ENCODE results near the gene SERPINA3. TPM values are rescaled to one million over a fixed set of nuclear protein-coding genes. Genes with fewer than 3 reads are reported as not detected.

Gene SERPINA3
- total and polyA plus RNA-seq, 11 donors: 2.7 to 205 (median 23.6) TPM

GRCh38 chr14:94568186-94568585, 44.0 kb upstream of the SERPINA3 start:
- TF ChIP-seq CTCF (IDR thresholded peaks at IDR 0.05) (no peak), POLR2A (IDR thresholded peaks at IDR 0.05) (no peak)
- intact Hi-C loops (cut with DNase I): no loop called here
- ATAC-seq: no peak
- H3K36me3 ChIP-seq: no peaks in the 10 kb centered on the region
- peaks cover 0 to 10% (median 0%) of the 10 kb centered on the region in 9 donors for H3K27me3 ChIP-seq
- H3K27ac ChIP-seq: no peak overlapping the region
- no peak overlapping the region for H3K4me3 ChIP-seq
- DNase-seq: no peak
- peaks cover 0 to 9% (median 0%) of the 10 kb centered on the region in 12 donors for H3K4me1 ChIP-seq
- WGBS, 4 donors: 78 to 85% (median 83%) methylated on average over 9 of the region's 9 CpGs
- no peaks in the 10 kb centered on the region for H3K9me3 ChIP-seq

GRCh38 chr14:94569381-94570001, 42.7 kb upstream of the SERPINA3 start:
- intact Hi-C loops (cut with DNase I): no loop called here
- peaks cover 0 to 10% (median 0%) of the 10 kb centered on the region in 9 donors for H3K27me3 ChIP-seq
- TF ChIP-seq POLR2A (IDR thresholded peaks at IDR 0.05) (no peak), CTCF (IDR thresholded peaks at IDR 0.05) (no peak)
- H3K9me3 ChIP-seq: no peaks in the 10 kb centered on the region
- DNase-seq (no peak), ATAC-seq (no peak)
- no peak overlapping the region for H3K27ac ChIP-seq
- WGBS, 4 donors: 81 to 90% (median 86%) methylated on average over 16 to 20 of the region's 20 CpGs
- H3K36me3 ChIP-seq: no peaks in the 10 kb centered on the region
- H3K4me1 ChIP-seq: peaks cover 0 to 9% (median 0%) of the 10 kb centered on the region in 12 donors
- H3K4me3 ChIP-seq: no peak overlapping the region

- H3K4me1 ChIP-seq: peaks cover 0 to 9% (median 0%) of the 10 kb centered on the region in 12 donors
- H3K27me3 ChIP-seq: peaks cover 0 to 10% (median 0%) of the 10 kb centered on the region in 9 donors
- no peaks in the 10 kb centered on the region for H3K9me3 ChIP-seq
- no peak overlapping the region for H3K27ac ChIP-seq
- WGBS, 4 donors: 82 to 87% (median 83%) methylated on average over 3 to 6 of the region's 6 CpGs; no CpG with 5 or more reads in 1 of the 4 donors
- intact Hi-C loops (cut with DNase I): no loop called here
- DNase-seq (no peak), ATAC-seq (no peak)
- no peaks in the 10 kb centered on the region for H3K36me3 ChIP-seq
- TF ChIP-seq POLR2A (IDR thresholded peaks at IDR 0.05) (no peak), CTCF (IDR thresholded peaks at IDR 0.05) (no peak)
- no peak overlapping the region for H3K4me3 ChIP-seq
Measured at GRCh38 chr14:94570002-94570400, 42.2 kb upstream of the SERPINA3 start.

- Histone ChIP-seq H3K9me3 (no peaks in the 10 kb centered on the region), H3K27me3 (peaks cover 0 to 10% (median 0%) of the 10 kb centered on the region in 9 donors), H3K4me1 (peaks cover 0 to 9% (median 0%) of the 10 kb centered on the region in 12 donors), H3K4me3 (no peak overlapping the region), H3K36me3 (no peaks in the 10 kb centered on the region), H3K27ac (no peak overlapping the region)
- WGBS, 4 donors: 58 to 74% (median 70%) methylated on average over 9 of the region's 9 CpGs
- no peak for DNase-seq
- ATAC-seq: no peak
- TF ChIP-seq CTCF (IDR thresholded peaks at IDR 0.05) (no peak), POLR2A (IDR thresholded peaks at IDR 0.05) (no peak)
- intact Hi-C loops (cut with DNase I): no loop called here
Measured at GRCh38 chr14:94570440-94570839, 41.8 kb upstream of the SERPINA3 start.
